HepG2 (cell line): ENCODE data around the gene WDR48. TPM values are rescaled to one million over a fixed set of nuclear protein-coding genes. Genes with fewer than 3 reads are reported as not detected.

Source experiments
- ATAC-seq: fragments of 200-7000 bp; cut with Tn5 transposase; 3 replicates; pipeline ENCODE4 v1.9.1; 2020; ENCODE audit warnings: mild to moderate bottlenecking, moderate library complexity
- BruUV-seq: library from RNA; stranded (reverse); fragments of 400-500 nt; replicated peaks from 2 replicates; lab custom pipeline; 2021; lab: Mats Ljungman, UMichigan
- CTCF ChIA-PET: fragments of 300-600 bp; formaldehyde crosslinking; extraction: SDS; loops from one replicate; lab custom pipeline; 2021; ENCODE audit warnings: low total read pairs, inconsistent platforms, low intra/inter-chr PET ratio; lab: Yijun Ruan, JAX
- POLR2A ChIA-PET: fragments of 350-600 bp; sonication (Branson Sonifier 250); formaldehyde crosslinking; loops from one replicate; lab custom pipeline; 2020; ENCODE audit warnings: antibody characterized with exemption, inconsistent platforms; lab: Yijun Ruan, JAX
- DNase-seq: peaks from one replicate; pipeline ENCODE4 v3.0.0-alpha.2; 2015; ENCODE audit warnings: low spot score
- FAIRE-seq: peaks from 3 replicates; lab custom pipeline; 2011; peaks lifted over from hg19 to GRCh38; lab: Jason Lieb, UNC
- H2AFZ ChIP-seq: one replicate; pipeline ENCODE4 v1.6.1; 2011; ENCODE audit warnings: low read length, inconsistent platforms
- H3K27ac ChIP-seq: fragments of 300-600 bp; 3 replicates; pipeline ENCODE4 v1.8.0; 2011; ENCODE audit warnings: mixed run types, mild to moderate bottlenecking, mixed read lengths, low read length, inconsistent platforms; ENCODE audit not compliant: insufficient read depth; ENCODE audit errors: extremely low read length
- H3K27me3 ChIP-seq, 2 experiments: fragments of 200-600 bp in 1 of 2; 2 replicates in 1 of 2; 3 replicates in 1 of 2; pipeline versions ENCODE4 v1.6.0 to v1.8.0; 2011; ENCODE audit warnings: low read length in 2 of 2, mild to moderate bottlenecking in 2 of 2, moderate library complexity in 2 of 2, inconsistent platforms in 1 of 2; ENCODE audit not compliant: insufficient read depth in 2 of 2, control insufficient read depth in 1 of 2
- H3K36me3 ChIP-seq, 2 experiments: fragments of 200-600 bp in 1 of 2; replicated peaks in 1 of 2; 2 replicates in 1 of 2; 3 replicates in 1 of 2; pipeline versions ENCODE4 v1.5.1 to v1.8.0; 2011; ENCODE audit warnings: low read length in 2 of 2, inconsistent platforms in 1 of 2; ENCODE audit not compliant: insufficient read depth in 2 of 2, control insufficient read depth in 1 of 2
- H3K4me1 ChIP-seq: 2 replicates; pipeline ENCODE4 v1.5.1; 2012; ENCODE audit warnings: low read length, inconsistent platforms; ENCODE audit not compliant: insufficient read depth
- H3K4me2 ChIP-seq: 2 replicates; pipeline ENCODE4 v1.6.0; 2011; ENCODE audit warnings: low read depth, low read length, inconsistent platforms
- H3K4me3 ChIP-seq, 3 experiments: fragments of 200-600 bp in 1 of 3; sonication (generic), shearing (Covaris generic) in 1 of 3; replicated peaks in 1 of 3; 2 replicates each; pipeline ENCODE4 v1.5.1; 2011 to 2016; ENCODE audit warnings: low read length in 3 of 3, inconsistent platforms in 2 of 3, low read depth in 2 of 3, mild to moderate bottlenecking in 2 of 3, control low read depth in 1 of 3, mixed read lengths in 1 of 3; ENCODE audit not compliant: insufficient read depth in 1 of 3
- H3K79me2 ChIP-seq: one replicate; pipeline ENCODE4 v1.6.1; 2011; ENCODE audit warnings: low read length, inconsistent platforms; ENCODE audit not compliant: insufficient read depth
- H3K9ac ChIP-seq: 2 replicates; pipeline ENCODE4 v1.6.0; 2011; ENCODE audit warnings: mild to moderate bottlenecking, low read depth, low read length, inconsistent platforms; ENCODE audit not compliant: insufficient read depth
- H3K9me3 ChIP-seq: 2 replicates; pipeline ENCODE4 v1.5.1; 2012; ENCODE audit warnings: mild to moderate bottlenecking, low read length
- H4K20me1 ChIP-seq: 2 replicates; pipeline ENCODE4 v1.6.0; 2011; ENCODE audit warnings: inconsistent platforms, mild to moderate bottlenecking, low read length, moderate library complexity; ENCODE audit not compliant: insufficient read depth
- ARHGAP35 ChIP-seq: sonication (generic); formaldehyde crosslinking; IDR thresholded peaks from 2 replicates; pipeline ENCODE4 v1.9.0; 2022; ENCODE audit warnings: mild to moderate bottlenecking, inconsistent platforms, moderate library complexity, missing genetic modification reagents, borderline replicate concordance
- ASH2L ChIP-seq: fragments of 300-600, 200-600 bp; sonication (generic); IDR thresholded peaks from 2 replicates; pipeline ENCODE4 v1.7.0; 2017; ENCODE audit warnings: low read depth, mild to moderate bottlenecking, moderate library complexity, mixed read lengths, low read length; ENCODE audit not compliant: insufficient read length
- CHCHD3 ChIP-seq: sonication (generic); formaldehyde crosslinking; IDR thresholded peaks from 2 replicates; pipeline ENCODE4 v1.8.0; 2022; ENCODE audit warnings: mild to moderate bottlenecking, missing genetic modification reagents, moderate library complexity
- NCOA5 ChIP-seq: sonication (generic); formaldehyde crosslinking; IDR thresholded peaks from 2 replicates; pipeline ENCODE4 v1.4.0; 2020; ENCODE audit warnings: missing genetic modification reagents
- NFIB ChIP-seq: sonication (generic); formaldehyde crosslinking; IDR thresholded peaks from 2 replicates; pipeline ENCODE4 v1.9.0; 2021; ENCODE audit warnings: missing genetic modification reagents, mild to moderate bottlenecking, borderline replicate concordance
- REL ChIP-seq: sonication (generic); formaldehyde crosslinking; conservative IDR thresholded peaks from 2 replicates; pipeline ENCODE4 v1.8.0; 2022; ENCODE audit warnings: mild to moderate bottlenecking, missing genetic modification reagents, moderate library complexity
- SCMH1 ChIP-seq: sonication (generic); formaldehyde crosslinking; IDR thresholded peaks from 2 replicates; pipeline ENCODE4 v1.9.0; 2021; ENCODE audit warnings: missing genetic modification reagents, mild to moderate bottlenecking, borderline replicate concordance
- ZKSCAN5 ChIP-seq: sonication (generic); formaldehyde crosslinking; IDR thresholded peaks from 2 replicates; pipeline ENCODE4 v1.5.1; 2020; ENCODE audit warnings: mild to moderate bottlenecking, missing genetic modification reagents
- ZNF138 ChIP-seq: sonication (generic); formaldehyde crosslinking; IDR thresholded peaks from 2 replicates; pipeline ENCODE4 v1.5.0; 2020; ENCODE audit warnings: mild to moderate bottlenecking, low read depth, missing genetic modification reagents
- ZNF264 ChIP-seq: sonication (generic); formaldehyde crosslinking; IDR thresholded peaks from 2 replicates; pipeline ENCODE4 v1.4.0; 2020; ENCODE audit warnings: missing genetic modification reagents
- WGBS: methylation state at CpG from one replicate; pipeline ENCODE4 v1.1.6; 2017; ENCODE audit warnings: low lambda C conversion rate; 5-methylcytosine and 5-hydroxymethylcytosine counted together
- in situ Hi-C: cut with HindIII; loops from 2 replicates; pipeline ENCODE4 v1.10.0; 2017; ENCODE audit warnings: low pct_unique_long_range_greater_than_20kb; ENCODE audit not compliant: extremely low pct_ligation_motif_present
- intact Hi-C: fragments of 100-400 bp; cut with micrococcal nuclease; formaldehyde crosslinking; loops from one replicate; pipeline ENCODE4 v1.10.0; 2022; ENCODE audit not compliant: unreplicated experiment
- polyA plus RNA-seq, 8 experiments: library from polyadenylated mRNA; depleted of rRNA in 3 of 8; stranded (reverse) in 7 of 8; unstranded in 1 of 8; fragments of >200 nt; fragmentation: Illumina TruSeq in 4 of 8; extraction: Trizol in 4 of 8; gene quantifications; 2 replicates each; pipeline versions ENCODE4 v1.2.1 to v1.2.3, GENCODE V29; 2011 to 2016; ENCODE audit warnings: low read depth in 4 of 8, missing spikeins in 1 of 8, mixed read lengths in 1 of 8; ENCODE audit not compliant: insufficient read depth in 1 of 8
- total RNA-seq, 5 experiments: library from RNA; depleted of rRNA; stranded (reverse); fragments of >200 nt; fragmentation: Illumina TruSeq; extraction: Trizol; gene quantifications; 2 replicates each; pipeline ENCODE4 v1.2.3, GENCODE V29; 2016; ENCODE audit warnings: low read depth in 1 of 5
- TF ChIP-seq, protein P1 (sequence below): sonication (generic); formaldehyde crosslinking; IDR thresholded peaks from 2 replicates; pipeline ENCODE4 v1.9.0; 2021; ENCODE audit warnings: missing genetic modification reagents, mild to moderate bottlenecking, borderline replicate concordance
- TF ChIP-seq, protein P2 (sequence below): sonication (generic); formaldehyde crosslinking; IDR thresholded peaks from 2 replicates; pipeline ENCODE4 v1.8.1; 2023; ENCODE audit warnings: mild to moderate bottlenecking, missing genetic modification reagents, borderline replicate concordance
- TF ChIP-seq, protein P3 (sequence below): sonication (generic); formaldehyde crosslinking; IDR thresholded peaks from 2 replicates; pipeline ENCODE4 v1.8.1; 2023; ENCODE audit warnings: missing genetic modification reagents, mild to moderate bottlenecking, borderline replicate concordance
- TF ChIP-seq, protein P4 (sequence below): sonication (generic); formaldehyde crosslinking; IDR thresholded peaks from 2 replicates; pipeline ENCODE4 v1.4.0; 2020; ENCODE audit warnings: missing genetic modification reagents, mild to moderate bottlenecking, borderline replicate concordance

Gene WDR48
- total and polyA plus RNA-seq, 2 of the 13 experiments (the other 11 are each of a cell fraction or from before 2014, with no cell fraction given): 29.2 to 31.2 TPM

DNA sequence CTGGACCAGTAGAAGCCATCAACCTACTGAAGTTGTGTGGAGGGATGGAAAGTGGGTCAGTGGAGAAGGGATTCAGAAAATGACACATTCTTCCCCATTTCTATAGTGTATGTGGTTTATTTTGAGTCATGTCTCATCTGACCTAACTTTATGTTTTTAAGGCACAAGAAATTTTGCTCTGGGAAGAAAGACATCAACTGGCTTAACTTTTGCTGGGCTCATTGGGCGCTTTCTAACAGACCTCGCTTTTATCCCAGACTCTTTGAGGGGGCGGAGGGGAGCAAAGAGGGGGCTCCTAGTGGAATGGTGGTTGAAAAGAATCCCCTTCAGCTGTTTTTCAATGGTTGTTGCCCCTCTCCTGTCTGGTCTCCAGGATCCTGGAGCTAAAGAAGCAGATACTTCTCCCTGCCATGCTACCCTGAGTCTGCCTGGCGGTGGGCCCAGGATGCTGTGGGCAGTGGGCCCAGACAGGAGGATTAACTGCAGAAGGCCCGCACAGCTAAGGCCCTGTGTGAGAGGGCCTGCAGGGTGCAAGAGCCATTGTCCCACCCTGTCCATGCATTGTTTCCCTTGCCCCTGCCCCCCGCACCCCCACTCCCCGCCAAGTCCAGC lies 87.1 kb downstream of the WDR48 start:
- CTCF ChIA-PET: no interaction called here
- no peak for DNase-seq
- Histone ChIP-seq H3K9me3 (no peaks in the 10 kb centered on the region), H3K9ac (no peak overlapping the region), H3K4me3 (no peak overlapping the region), H3K36me3 (peaks cover 13 to 23% of the 10 kb centered on the region in 2 experiments; a peak in 4 of 5 replicates), H2AFZ (no peak overlapping the region), H3K27ac (no peak overlapping the region), H4K20me1 (peaks cover 3% of the 10 kb centered on the region; the same call in 1 of the 2 replicates), H3K4me2 (no peak overlapping the region), H3K4me1 (no peaks in the 10 kb centered on the region), H3K79me2 (no peaks in the 10 kb centered on the region), H3K27me3 (no peaks in the 10 kb centered on the region)
- in situ Hi-C loops (no loop called here), intact Hi-C loops (no loop called here)
- no peak for FAIRE-seq
- 89% methylated on average over 5 of the region's 7 CpGs for WGBS
- ATAC-seq: no peak
- BruUV-seq: no TSS peak
- TF ChIP-seq, protein P1, sequence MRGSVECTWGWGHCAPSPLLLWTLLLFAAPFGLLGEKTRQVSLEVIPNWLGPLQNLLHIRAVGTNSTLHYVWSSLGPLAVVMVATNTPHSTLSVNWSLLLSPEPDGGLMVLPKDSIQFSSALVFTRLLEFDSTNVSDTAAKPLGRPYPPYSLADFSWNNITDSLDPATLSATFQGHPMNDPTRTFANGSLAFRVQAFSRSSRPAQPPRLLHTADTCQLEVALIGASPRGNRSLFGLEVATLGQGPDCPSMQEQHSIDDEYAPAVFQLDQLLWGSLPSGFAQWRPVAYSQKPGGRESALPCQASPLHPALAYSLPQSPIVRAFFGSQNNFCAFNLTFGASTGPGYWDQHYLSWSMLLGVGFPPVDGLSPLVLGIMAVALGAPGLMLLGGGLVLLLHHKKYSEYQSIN (CRISPR knock-in tag): no peak
- TF ChIP-seq NFIB (no peak), ZKSCAN5 (CRISPR knock-in tag) (no peak), ARHGAP35 (CRISPR knock-in tag) (no peak), ZNF138 (CRISPR knock-in tag) (no peak), CHCHD3 (CRISPR knock-in tag) (no peak), ZNF264 (CRISPR knock-in tag) (no peak), ASH2L (no peak), SCMH1 (no peak), NCOA5 (no peak), REL (CRISPR knock-in tag) (no peak)
- TF ChIP-seq, protein P2, sequence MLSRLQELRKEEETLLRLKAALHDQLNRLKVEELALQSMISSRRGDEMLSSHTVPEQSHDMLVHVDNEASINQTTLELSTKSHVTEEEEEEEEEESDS (CRISPR knock-in tag): no peak
- TF ChIP-seq, protein P3, sequence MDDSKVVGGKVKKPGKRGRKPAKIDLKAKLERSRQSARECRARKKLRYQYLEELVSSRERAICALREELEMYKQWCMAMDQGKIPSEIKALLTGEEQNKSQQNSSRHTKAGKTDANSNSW (CRISPR knock-in tag): no peak
- TF ChIP-seq, protein P4, sequence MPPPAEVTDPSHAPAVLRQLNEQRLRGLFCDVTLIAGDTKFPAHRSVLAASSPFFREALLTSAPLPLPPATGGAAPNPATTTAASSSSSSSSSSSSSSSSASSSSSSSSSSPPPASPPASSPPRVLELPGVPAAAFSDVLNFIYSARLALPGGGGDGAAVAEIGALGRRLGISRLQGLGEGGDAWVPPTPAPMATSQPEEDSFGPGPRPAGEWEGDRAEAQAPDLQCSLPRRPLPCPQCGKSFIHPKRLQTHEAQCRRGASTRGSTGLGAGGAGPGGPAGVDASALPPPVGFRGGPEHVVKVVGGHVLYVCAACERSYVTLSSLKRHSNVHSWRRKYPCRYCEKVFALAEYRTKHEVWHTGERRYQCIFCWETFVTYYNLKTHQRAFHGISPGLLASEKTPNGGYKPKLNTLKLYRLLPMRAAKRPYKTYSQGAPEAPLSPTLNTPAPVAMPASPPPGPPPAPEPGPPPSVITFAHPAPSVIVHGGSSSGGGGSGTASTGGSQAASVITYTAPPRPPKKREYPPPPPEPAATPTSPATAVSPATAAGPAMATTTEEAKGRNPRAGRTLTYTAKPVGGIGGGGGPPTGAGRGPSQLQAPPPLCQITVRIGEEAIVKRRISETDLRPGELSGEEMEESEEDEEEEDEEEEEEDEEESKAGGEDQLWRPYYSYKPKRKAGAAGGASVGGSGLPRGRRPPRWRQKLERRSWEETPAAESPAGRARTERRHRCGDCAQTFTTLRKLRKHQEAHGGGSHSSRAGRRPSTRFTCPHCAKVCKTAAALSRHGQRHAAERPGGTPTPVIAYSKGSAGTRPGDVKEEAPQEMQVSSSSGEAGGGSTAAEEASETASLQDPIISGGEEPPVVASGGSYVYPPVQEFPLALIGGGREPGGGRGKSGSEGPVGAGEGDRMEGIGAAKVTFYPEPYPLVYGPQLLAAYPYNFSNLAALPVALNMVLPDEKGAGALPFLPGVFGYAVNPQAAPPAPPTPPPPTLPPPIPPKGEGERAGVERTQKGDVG (CRISPR knock-in tag): no peak
- POLR2A ChIA-PET: no interaction called here
